Progenitor cell of endocrine pancreas (in vitro differentiated cells): ENCODE measurements around the gene SLC9A1. TPM values are rescaled to one million over a fixed set of nuclear protein-coding genes. Genes with fewer than 3 reads are reported as not detected.

ENCODE experiments used
- DNase-seq: peaks from one replicate; pipeline ENCODE4 v3.0.0; 2021; ENCODE audit warnings: low spot score; ENCODE audit not compliant: unreplicated experiment
- H3K27ac Mint-ChIP-seq: 2 replicates; pipeline ENCODE4 v1.8.0; 2021; ENCODE audit warnings: mild to moderate bottlenecking, moderate library complexity, mixed read lengths
- H3K27me3 Mint-ChIP-seq: 2 replicates; pipeline ENCODE4 v1.8.0; 2021; ENCODE audit warnings: mixed read lengths
- H3K36me3 Mint-ChIP-seq: 2 replicates; pipeline ENCODE4 v1.8.0; 2022; ENCODE audit warnings: mixed read lengths; ENCODE audit not compliant: insufficient read depth
- H3K4me1 Mint-ChIP-seq: 2 replicates; pipeline ENCODE4 v1.8.0; 2021; ENCODE audit warnings: low read depth, mixed read lengths
- H3K4me3 Mint-ChIP-seq: 2 replicates; pipeline ENCODE4 v1.8.0; 2021; ENCODE audit warnings: low read depth, mild to moderate bottlenecking, moderate library complexity, mixed read lengths
- H3K9me3 Mint-ChIP-seq: 2 replicates; pipeline ENCODE4 v1.8.0; 2021; ENCODE audit warnings: low read depth, mixed read lengths
- CTCF ChIP-seq: fragments of 200-600 bp; sonication (generic); IDR thresholded peaks from one replicate; pipeline ENCODE4 v1.5.0; 2021; ENCODE audit warnings: antibody characterized with exemption, mild to moderate bottlenecking; ENCODE audit not compliant: unreplicated experiment
- total RNA-seq: library from RNA; stranded (reverse); gene quantifications from 2 replicates; pipeline ENCODE4 v1.2.1, GENCODE V29; 2021

The SLC9A1 gene
- total RNA-seq, 1 donor from 2014 or later = 19.6 TPM

DNA sequence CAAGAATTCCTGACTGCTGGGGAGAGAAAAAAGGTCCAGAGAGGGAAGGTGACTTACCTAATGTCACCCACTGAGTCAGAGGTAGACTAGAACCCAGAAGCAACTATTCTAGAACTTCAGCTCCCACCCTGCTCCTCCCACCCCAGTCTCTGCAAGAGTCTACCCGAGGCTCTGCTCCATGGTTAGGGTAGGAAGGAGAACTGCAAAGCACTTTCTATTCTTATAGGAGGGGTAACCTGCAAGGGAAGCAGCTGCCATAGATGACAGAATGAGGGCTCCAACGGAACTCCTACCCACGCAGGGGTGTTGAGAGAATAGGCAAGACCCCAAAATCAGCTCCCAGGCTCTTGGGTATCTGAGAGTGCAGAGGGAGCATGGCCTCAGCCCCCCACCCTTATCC lies 4.3 kb downstream of the SLC9A1 start:
- Mint-ChIP-seq H3K27ac (no peak overlapping the region), H3K4me3 (no peak overlapping the region), H3K4me1 (peaks cover 33% of the 10 kb centered on the region)

DNA sequence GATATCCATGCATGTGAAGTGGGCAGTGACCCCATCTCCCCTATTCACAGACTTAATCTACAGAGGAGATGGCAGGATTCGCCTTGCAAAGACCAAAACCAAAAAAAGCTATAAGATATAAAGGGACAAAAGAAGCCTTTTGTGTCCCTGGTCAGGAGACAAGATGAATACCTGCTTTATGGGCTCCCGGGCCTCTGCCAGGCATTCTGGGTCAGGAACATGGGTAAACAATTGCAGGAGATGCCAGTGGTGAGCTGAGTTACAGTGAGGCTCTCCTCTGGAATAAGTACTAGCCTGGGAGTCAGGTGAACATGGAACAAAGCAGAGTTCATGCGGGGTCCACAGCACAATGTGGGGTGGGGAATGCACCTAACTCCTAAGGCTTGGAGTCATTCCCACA lies 4.7 kb downstream of the SLC9A1 start:
- no peak for TF ChIP-seq CTCF
- Mint-ChIP-seq H3K9me3 (no peaks in the 10 kb centered on the region), H3K27me3 (no peaks in the 10 kb centered on the region), H3K4me3 (no peak overlapping the region), H3K4me1 (peaks cover 29% of the 10 kb centered on the region), H3K27ac (no peak overlapping the region), H3K36me3 (no peaks in the 10 kb centered on the region)
- no peak for DNase-seq

More for the DNA sequence above, 4.3 kb downstream of the SLC9A1 start:
- Mint-ChIP-seq H3K36me3 (no peaks in the 10 kb centered on the region), H3K27me3 (no peaks in the 10 kb centered on the region), H3K9me3 (no peaks in the 10 kb centered on the region)
- TF ChIP-seq CTCF = no peak
- no peak for DNase-seq

GRCh38 chr1:27149762-27150113 lies 5.2 kb downstream of the SLC9A1 start:
- TF ChIP-seq CTCF = no peak
- no peaks in the 10 kb centered on the region for H3K9me3 Mint-ChIP-seq
- no peak overlapping the region for H3K4me3 Mint-ChIP-seq
- no peaks in the 10 kb centered on the region for H3K27me3 Mint-ChIP-seq
- H3K4me1 Mint-ChIP-seq = peaks cover 27% of the 10 kb centered on the region
- no peak overlapping the region for H3K27ac Mint-ChIP-seq
- DNase-seq = no peak
- no peaks in the 10 kb centered on the region for H3K36me3 Mint-ChIP-seq

- H3K36me3 Mint-ChIP-seq = no peaks in the 10 kb centered on the region
- H3K9me3 Mint-ChIP-seq = no peaks in the 10 kb centered on the region
- no peak for DNase-seq
- peaks cover 27% of the 10 kb centered on the region for H3K4me1 Mint-ChIP-seq
- H3K4me3 Mint-ChIP-seq = no peak overlapping the region
- TF ChIP-seq CTCF = no peak
- H3K27ac Mint-ChIP-seq = no peak overlapping the region
- H3K27me3 Mint-ChIP-seq = no peaks in the 10 kb centered on the region
Measured at GRCh38 chr1:27149084-27149761, 5.7 kb downstream of the SLC9A1 start.

- no peaks in the 10 kb centered on the region for H3K27me3 Mint-ChIP-seq
- DNase-seq = no peak
- no peaks in the 10 kb centered on the region for H3K9me3 Mint-ChIP-seq
- no peak overlapping the region for H3K27ac Mint-ChIP-seq
- no peaks in the 10 kb centered on the region for H3K36me3 Mint-ChIP-seq
- no peak overlapping the region for H3K4me3 Mint-ChIP-seq
- H3K4me1 Mint-ChIP-seq = peaks cover 26% of the 10 kb centered on the region
- TF ChIP-seq CTCF = no peak
Measured at GRCh38 chr1:27148591-27148990, 6.3 kb downstream of the SLC9A1 start.
